Endodermal cell (in vitro differentiated cells): ENCODE data around the gene CXCL1. TPM values are rescaled to one million over a fixed set of nuclear protein-coding genes. Genes with fewer than 3 reads are reported as not detected.

Source experiments
- DNase-seq: peaks from one replicate; pipeline ENCODE4 v3.0.0-alpha.2; 2017
- H3K27ac ChIP-seq: 2 replicates; pipeline ENCODE4 v1.5.1; 2013; ENCODE audit warnings: mild to moderate bottlenecking, low read depth, low read length, moderate library complexity
- H3K27me3 ChIP-seq: 2 replicates; pipeline ENCODE4 v1.6.1; 2013; ENCODE audit warnings: mild to moderate bottlenecking, low read length, moderate library complexity; ENCODE audit not compliant: insufficient read depth, control insufficient read depth, poor library complexity, severe bottlenecking
- H3K36me3 ChIP-seq: 2 replicates; pipeline ENCODE4 v1.7.0; 2013; ENCODE audit warnings: mild to moderate bottlenecking, low read length, moderate library complexity; ENCODE audit not compliant: control insufficient read depth, insufficient read depth
- H3K4me1 ChIP-seq: one replicate; pipeline ENCODE4 v1.7.0; 2013; ENCODE audit warnings: low read length; ENCODE audit not compliant: control insufficient read depth, insufficient read depth
- H3K4me3 ChIP-seq: 2 replicates; pipeline ENCODE4 v1.5.1; 2013; ENCODE audit warnings: mild to moderate bottlenecking, low read length, moderate library complexity
- H3K9ac ChIP-seq: 2 replicates; pipeline ENCODE4 v1.6.1; 2013; ENCODE audit warnings: mild to moderate bottlenecking, low read length, moderate library complexity; ENCODE audit not compliant: poor library complexity, severe bottlenecking; ENCODE audit errors: extremely low read depth
- H3K9me3 ChIP-seq: 2 replicates; pipeline ENCODE4 v1.6.1; 2013; ENCODE audit warnings: mild to moderate bottlenecking, low read length, moderate library complexity; ENCODE audit not compliant: control insufficient read depth
- H3K27ac Mint-ChIP-seq: 2 replicates; pipeline ENCODE4 v1.8.0; 2020; ENCODE audit warnings: mixed read lengths
- H3K27me3 Mint-ChIP-seq: 2 replicates; pipeline ENCODE4 v1.8.0; 2021; ENCODE audit warnings: mild to moderate bottlenecking, mixed read lengths; ENCODE audit not compliant: insufficient read depth
- H3K36me3 Mint-ChIP-seq: 2 replicates; pipeline ENCODE4 v1.8.0; 2020; ENCODE audit warnings: low read depth, mixed read lengths
- H3K4me1 Mint-ChIP-seq: 2 replicates; pipeline ENCODE4 v1.8.0; 2020; ENCODE audit warnings: mixed read lengths
- H3K4me3 Mint-ChIP-seq: 2 replicates; pipeline ENCODE4 v1.8.0; 2020; ENCODE audit warnings: mild to moderate bottlenecking, moderate library complexity, mixed read lengths
- H3K9me3 Mint-ChIP-seq: 2 replicates; pipeline ENCODE4 v1.8.0; 2020; ENCODE audit warnings: mild to moderate bottlenecking, mixed read lengths
- CTCF ChIP-seq: fragments of 200-600 bp; sonication (generic); conservative IDR thresholded peaks from 2 replicates; pipeline ENCODE4 v1.5.0; 2021; ENCODE audit warnings: antibody characterized with exemption, mild to moderate bottlenecking
- WGBS, 2 experiments: methylation state at CpG; one replicate each; pipeline versions ENCODE4 v1.1.5 to v1.1.7; 2013; ENCODE audit warnings: missing lambda C conversion rate in 2 of 2, mixed read lengths in 1 of 2; ENCODE audit not compliant: insufficient coverage in 1 of 2, insufficient read length in 1 of 2; 5-methylcytosine and 5-hydroxymethylcytosine counted together
- total RNA-seq, 2 donors: library from RNA; stranded (reverse); fragmentation: NEBNext Ultra II Directional in 1 of 2; extraction: Animal tissue kit (Norgen Biotek cat#: 25700) in 1 of 2; gene quantifications; 2 replicates in 1 of 2; 3 replicates in 1 of 2; pipeline ENCODE4 v1.2.1, GENCODE V29; 2021

CXCL1 gene
- total RNA-seq, 2 donors from 2014 or later: 0.24 TPM; not detected in 1

GRCh38 chr4:73822812-73823504 is 46.2 kb upstream of the CXCL1 start:
- no peak overlapping the region for H3K27ac Mint-ChIP-seq
- H3K4me3 Mint-ChIP-seq: no peak overlapping the region
- H3K9me3 Mint-ChIP-seq: peaks cover 2% of the 10 kb centered on the region
- no peaks in the 10 kb centered on the region for H3K4me1 ChIP-seq
- H3K36me3 ChIP-seq: no peaks in the 10 kb centered on the region
- no peak overlapping the region for H3K9ac ChIP-seq
- H3K36me3 Mint-ChIP-seq: no peaks in the 10 kb centered on the region
- no peak overlapping the region for H3K27ac ChIP-seq
- no peaks in the 10 kb centered on the region for H3K27me3 ChIP-seq
- H3K9me3 ChIP-seq: peaks cover 11% of the 10 kb centered on the region
- DNase-seq: no peak
- no peaks in the 10 kb centered on the region for H3K4me1 Mint-ChIP-seq
- TF ChIP-seq CTCF: no peak
- H3K4me3 ChIP-seq: no peak overlapping the region
- H3K27me3 Mint-ChIP-seq: no peaks in the 10 kb centered on the region

GRCh38 chr4:73823760-73824159 is 45.4 kb upstream of the CXCL1 start:
- no peak overlapping the region for H3K4me3 ChIP-seq
- Mint-ChIP-seq H3K27me3 (no peaks in the 10 kb centered on the region), H3K27ac (no peak overlapping the region), H3K9me3 (peaks cover 2% of the 10 kb centered on the region), H3K4me1 (no peaks in the 10 kb centered on the region), H3K4me3 (no peak overlapping the region), H3K36me3 (no peaks in the 10 kb centered on the region)
- H3K27me3 ChIP-seq: no peaks in the 10 kb centered on the region
- no peaks in the 10 kb centered on the region for H3K36me3 ChIP-seq
- H3K4me1 ChIP-seq: no peaks in the 10 kb centered on the region
- no peak for DNase-seq
- no peak for TF ChIP-seq CTCF
- no peak overlapping the region for H3K9ac ChIP-seq
- H3K9me3 ChIP-seq: peaks cover 13% of the 10 kb centered on the region
- no peak overlapping the region for H3K27ac ChIP-seq

- Histone ChIP-seq H3K4me3 (no peak overlapping the region), H3K9ac (no peak overlapping the region), H3K9me3 (peaks cover 13% of the 10 kb centered on the region), H3K36me3 (no peaks in the 10 kb centered on the region), H3K27ac (no peak overlapping the region), H3K4me1 (no peaks in the 10 kb centered on the region), H3K27me3 (no peaks in the 10 kb centered on the region)
- no peak for TF ChIP-seq CTCF
- no peaks in the 10 kb centered on the region for H3K36me3 Mint-ChIP-seq
- no peaks in the 10 kb centered on the region for H3K27me3 Mint-ChIP-seq
- 89 to 91% methylated on average over 3 of the region's 3 CpGs for WGBS, 2 experiments
- peaks cover 2% of the 10 kb centered on the region for H3K9me3 Mint-ChIP-seq
- H3K27ac Mint-ChIP-seq: no peak overlapping the region
- no peaks in the 10 kb centered on the region for H3K4me1 Mint-ChIP-seq
- DNase-seq: no peak
- no peak overlapping the region for H3K4me3 Mint-ChIP-seq
Measured at GRCh38 chr4:73828956-73829355, 40.2 kb upstream of the CXCL1 start.
